HepG2 (cell line): ENCODE results near the gene ZNF331. TPM values are rescaled to one million over a fixed set of nuclear protein-coding genes. Genes with fewer than 3 reads are reported as not detected.

Experiments
- CHD4 ChIP-seq: fragments of 200-600 bp; sonication (generic); IDR thresholded peaks from 2 replicates; pipeline ENCODE4 v1.7.0; 2017; ENCODE audit warnings: mild to moderate bottlenecking, low read length, borderline replicate concordance
- DRAP1 ChIP-seq: IDR thresholded peaks from 2 replicates; pipeline ENCODE4 v1.6.1; 2016; ENCODE audit warnings: missing genetic modification reagents, missing compliant biosample characterization
- EP300 ChIP-seq, 3 experiments: sonication (generic) in 1 of 3; formaldehyde crosslinking in 1 of 3; IDR thresholded peaks; 2 replicates each; pipeline versions ENCODE4 v1.5.1 to v1.6.1; 2011 to 2020; ENCODE audit warnings: low read depth in 2 of 3, low read length in 2 of 3, borderline replicate concordance in 1 of 3, improper control_type of control experiment in 1 of 3, mild to moderate bottlenecking in 1 of 3, missing genetic modification reagents in 1 of 3, moderate library complexity in 1 of 3
- FOXA3 ChIP-seq: IDR thresholded peaks from 2 replicates; pipeline ENCODE4 v1.6.1; 2016; ENCODE audit warnings: missing genetic modification reagents, missing compliant biosample characterization
- GFI1 ChIP-seq: sonication (generic); formaldehyde crosslinking; IDR thresholded peaks from 2 replicates; pipeline ENCODE4 v1.5.0; 2020; ENCODE audit warnings: missing genetic modification reagents, mild to moderate bottlenecking, borderline replicate concordance
- HNF4G ChIP-seq, 2 experiments: sonication (generic) in 1 of 2; formaldehyde crosslinking in 1 of 2; IDR thresholded peaks; 2 replicates each; pipeline versions ENCODE4 v1.4.0 to v1.6.1; 2011 to 2020; ENCODE audit warnings: borderline replicate concordance in 2 of 2, low read depth in 2 of 2, mild to moderate bottlenecking in 2 of 2, low read length in 1 of 2, missing genetic modification reagents in 1 of 2, moderate library complexity in 1 of 2
- MATR3 ChIP-seq: sonication (generic); formaldehyde crosslinking; IDR thresholded peaks from 2 replicates; pipeline ENCODE4 v1.4.0; 2020; ENCODE audit warnings: missing genetic modification reagents
- MED1 ChIP-seq: sonication (generic); formaldehyde crosslinking; IDR thresholded peaks from 2 replicates; pipeline ENCODE4 v1.4.0; 2020; ENCODE audit warnings: missing genetic modification reagents
- MIXL1 ChIP-seq: IDR thresholded peaks from 2 replicates; pipeline ENCODE4 v1.6.1; 2016
- NCOA2 ChIP-seq: sonication (generic); formaldehyde crosslinking; IDR thresholded peaks from 2 replicates; pipeline ENCODE4 v1.8.0; 2022; ENCODE audit warnings: inconsistent platforms
- NFE2L1 ChIP-seq: sonication (generic); formaldehyde crosslinking; IDR thresholded peaks from 2 replicates; pipeline ENCODE4 v1.4.0; 2020; ENCODE audit warnings: missing genetic modification reagents, mild to moderate bottlenecking, borderline replicate concordance
- NFYB ChIP-seq: sonication (generic); formaldehyde crosslinking; IDR thresholded peaks from 2 replicates; pipeline ENCODE4 v1.4.0; 2020; ENCODE audit warnings: missing genetic modification reagents
- PHF21A ChIP-seq: sonication (generic); formaldehyde crosslinking; IDR thresholded peaks from 2 replicates; pipeline ENCODE4 v1.5.0; 2020; ENCODE audit warnings: mild to moderate bottlenecking, missing genetic modification reagents
- PPARG ChIP-seq: conservative IDR thresholded peaks from 2 replicates; pipeline ENCODE4 v1.6.1; 2016; ENCODE audit warnings: missing biosample characterization, missing genetic modification reagents
- SIX4 ChIP-seq: sonication (generic); formaldehyde crosslinking; IDR thresholded peaks from 2 replicates; pipeline ENCODE4 v1.4.0; 2020; ENCODE audit warnings: missing genetic modification reagents
- SOX5 ChIP-seq: IDR thresholded peaks from 2 replicates; pipeline ENCODE4 v1.6.1; 2016; ENCODE audit warnings: borderline replicate concordance
- TFDP1 ChIP-seq: IDR thresholded peaks from 2 replicates; pipeline ENCODE4 v1.6.1; 2016; ENCODE audit warnings: missing compliant biosample characterization, missing genetic modification reagents, borderline replicate concordance
- ZBTB37 ChIP-seq: sonication (generic); formaldehyde crosslinking; IDR thresholded peaks from 2 replicates; pipeline ENCODE4 v1.4.0; 2020; ENCODE audit warnings: mild to moderate bottlenecking, missing genetic modification reagents
- ZFYVE20 ChIP-seq: sonication (generic); formaldehyde crosslinking; IDR thresholded peaks from 2 replicates; pipeline ENCODE4 v1.8.0; 2023; ENCODE audit warnings: low read depth, mild to moderate bottlenecking, moderate library complexity, missing genetic modification reagents, borderline replicate concordance
- ZNF230 ChIP-seq: sonication (generic); formaldehyde crosslinking; IDR thresholded peaks from 2 replicates; pipeline ENCODE4 v1.4.0; 2020; ENCODE audit warnings: mild to moderate bottlenecking, missing genetic modification reagents
- ZNF331 ChIP-seq: sonication (generic); formaldehyde crosslinking; IDR thresholded peaks from 2 replicates; pipeline ENCODE4 v1.4.0; 2020; ENCODE audit warnings: missing genetic modification reagents
- ZNF574 ChIP-seq: sonication (generic); formaldehyde crosslinking; IDR thresholded peaks from 2 replicates; pipeline ENCODE4 v1.4.0; 2020; ENCODE audit warnings: missing genetic modification reagents
- ZSCAN9 ChIP-seq: IDR thresholded peaks from 2 replicates; pipeline ENCODE4 v1.6.1; 2016; ENCODE audit warnings: borderline replicate concordance
- polyA plus RNA-seq, 8 experiments: library from polyadenylated mRNA; depleted of rRNA in 3 of 8; stranded (reverse) in 7 of 8; unstranded in 1 of 8; fragments of >200 nt; fragmentation: Illumina TruSeq in 4 of 8; extraction: Trizol in 4 of 8; gene quantifications; 2 replicates each; pipeline versions ENCODE4 v1.2.1 to v1.2.3, GENCODE V29; 2011 to 2016; ENCODE audit warnings: low read depth in 4 of 8, missing spikeins in 1 of 8, mixed read lengths in 1 of 8; ENCODE audit not compliant: insufficient read depth in 1 of 8
- total RNA-seq, 5 experiments: library from RNA; depleted of rRNA; stranded (reverse); fragments of >200 nt; fragmentation: Illumina TruSeq; extraction: Trizol; gene quantifications; 2 replicates each; pipeline ENCODE4 v1.2.3, GENCODE V29; 2016; ENCODE audit warnings: low read depth in 1 of 5

ZNF331 gene
- total and polyA plus RNA-seq, 2 of the 13 experiments (the other 11 are each of a cell fraction or from before 2014, with no cell fraction given) = 8.2 to 13.3 TPM

GRCh38 chr19:53612762-53613526 is 75.0 kb downstream of the ZNF331 start (continued):
- TF ChIP-seq ZNF574 (CRISPR knock-in tag) (peak; percentile 71), DRAP1 (CRISPR knock-in tag) (0 out of 2 replicates have a peak, but pooled peaks have one; percentile 20), SIX4 (CRISPR knock-in tag) (no peak), MIXL1 (CRISPR knock-in tag) (0 out of 2 replicates have a peak, but pooled peaks have one; percentile 17), PPARG (CRISPR knock-in tag) (peak; percentile 60; the same call in 1 of the 2 replicates), ZSCAN9 (CRISPR knock-in tag) (no peak), PHF21A (CRISPR knock-in tag) (peak; percentile 31; the same call in 1 of the 2 replicates), NFE2L1 (CRISPR knock-in tag) (no peak), ZNF331 (CRISPR knock-in tag) (0 out of 2 replicates have a peak, but pooled peaks have one; percentile 52), HNF4G (IDR thresholded peaks at IDR 0.05; ENCODE audit: borderline replicate concordance, low read depth, low read length) (no peak), HNF4G (CRISPR knock-in tag; IDR thresholded peaks at IDR 0.05; ENCODE audit: borderline replicate concordance, low read depth) (no peak), NCOA2 (CRISPR knock-in tag) (peak; percentile 64; the same call in 1 of the 2 replicates), ZBTB37 (CRISPR knock-in tag) (no peak), SOX5 (CRISPR knock-in tag) (peak; percentile 58; the same call in 1 of the 2 replicates), FOXA3 (CRISPR knock-in tag) (peak; percentile 47; the same call in 1 of the 2 replicates), MATR3 (CRISPR knock-in tag) (no peak), TFDP1 (CRISPR knock-in tag) (no peak; the same call in 1 of the 2 replicates), MED1 (CRISPR knock-in tag) (peak; percentile 48; the same call in 1 of the 2 replicates), ZFYVE20 (CRISPR knock-in tag) (no peak), NFYB (no peak), EP300 (IDR thresholded peaks at IDR 0.05; ENCODE audit: low read depth in 2 of 2, low read length in 2 of 2) (peak in 1 of 2 experiments; percentile 59; a peak in 1 of 4 replicates), EP300 (CRISPR knock-in tag; IDR thresholded peaks at IDR 0.05; ENCODE audit: borderline replicate concordance) (no peak; the same call in 1 of the 2 replicates), GFI1 (CRISPR knock-in tag) (peak; percentile 79), CHD4 (no peak), ZNF230 (CRISPR knock-in tag) (no peak)
